H9 (cell line): ENCODE measurements around the gene ATRX. TPM values are rescaled to one million over a fixed set of nuclear protein-coding genes. Genes with fewer than 3 reads are reported as not detected.
A peak's percentile ranks its signal among the peaks of the same experiment; 100 is the strongest.

Experiments
- DNase-seq: peaks from one replicate; pipeline ENCODE4 v3.0.0-alpha.2; 2017
- H2AFZ ChIP-seq: one replicate; pipeline ENCODE4 v1.6.1; 2013; ENCODE audit warnings: mild to moderate bottlenecking, low read length, control low read depth, moderate library complexity
- H2AK5ac ChIP-seq: 2 replicates; pipeline ENCODE4 v1.6.1; 2013; ENCODE audit warnings: low read length, control low read depth, mixed read lengths; ENCODE audit not compliant: insufficient read length
- H2BK120ac ChIP-seq: one replicate; pipeline ENCODE4 v1.6.1; 2013; ENCODE audit warnings: low read depth, mild to moderate bottlenecking, low read length, control low read depth, inconsistent platforms; ENCODE audit not compliant: poor library complexity, severe bottlenecking
- H2BK12ac ChIP-seq: 2 replicates; pipeline ENCODE4 v1.6.1; 2013; ENCODE audit warnings: low read length, control low read depth, mixed read lengths, low read depth; ENCODE audit not compliant: insufficient read length
- H2BK15ac ChIP-seq: 2 replicates; pipeline ENCODE4 v1.6.1; 2013; ENCODE audit warnings: low read depth, low read length, control low read depth
- H2BK20ac ChIP-seq: one replicate; pipeline ENCODE4 v1.6.1; 2013; ENCODE audit warnings: low read depth, mild to moderate bottlenecking, low read length, control low read depth, inconsistent platforms; ENCODE audit not compliant: poor library complexity, severe bottlenecking
- H2BK5ac ChIP-seq: 2 replicates; pipeline ENCODE4 v1.6.1; 2013; ENCODE audit warnings: low read length, control low read depth, mixed read lengths; ENCODE audit not compliant: insufficient read length
- H3K14ac ChIP-seq: 2 replicates; pipeline ENCODE4 v1.6.1; 2013; ENCODE audit warnings: low read length, control low read depth; ENCODE audit not compliant: insufficient read depth
- H3K18ac ChIP-seq: 2 replicates; pipeline ENCODE4 v1.6.1; 2013; ENCODE audit warnings: low read depth, mild to moderate bottlenecking, mixed read lengths, low read length, control low read depth; ENCODE audit not compliant: insufficient read length
- H3K23ac ChIP-seq: 2 replicates; pipeline ENCODE4 v1.6.1; 2013; ENCODE audit warnings: low read length, control low read depth, mixed read lengths, low read depth; ENCODE audit not compliant: insufficient read length
- H3K23me2 ChIP-seq: 2 replicates; pipeline ENCODE4 v1.6.1; 2013; ENCODE audit warnings: low read depth, mild to moderate bottlenecking, mixed read lengths, low read length, control low read depth; ENCODE audit not compliant: insufficient read length, poor library complexity, severe bottlenecking
- H3K27ac ChIP-seq: 2 replicates; pipeline ENCODE4 v1.5.1; 2013; ENCODE audit warnings: low read length, control low read depth, mixed read lengths, low read depth; ENCODE audit not compliant: insufficient read length
- H3K27me3 ChIP-seq: 2 replicates; pipeline ENCODE4 v1.6.1; 2013; ENCODE audit warnings: low read length, control low read depth, inconsistent platforms; ENCODE audit not compliant: insufficient read depth
- H3K4ac ChIP-seq: 2 replicates; pipeline ENCODE4 v1.6.1; 2013; ENCODE audit warnings: low read depth, mild to moderate bottlenecking, control low read depth, inconsistent platforms, low read length, moderate library complexity
- H3K4me1 ChIP-seq: 2 replicates; pipeline ENCODE4 v1.6.1; 2013; ENCODE audit warnings: low read length, control low read depth, inconsistent platforms; ENCODE audit not compliant: insufficient read depth
- H3K4me2 ChIP-seq: 2 replicates; pipeline ENCODE4 v1.6.1; 2013; ENCODE audit warnings: low read length, control low read depth, mixed read lengths; ENCODE audit not compliant: insufficient read length, insufficient read depth
- H3K56ac ChIP-seq: 2 replicates; pipeline ENCODE4 v1.6.1; 2013; ENCODE audit warnings: low read depth, mild to moderate bottlenecking, mixed read lengths, low read length, control low read depth; ENCODE audit not compliant: insufficient read length
- H3K79me1 ChIP-seq: 2 replicates; pipeline ENCODE4 v1.6.1; 2013; ENCODE audit warnings: low read depth, mild to moderate bottlenecking, moderate library complexity, low read length, control low read depth, inconsistent platforms; ENCODE audit not compliant: insufficient read depth, poor library complexity, severe bottlenecking
- H3K79me2 ChIP-seq: 2 replicates; pipeline ENCODE4 v1.6.1; 2013; ENCODE audit warnings: low read length, control low read depth, inconsistent platforms; ENCODE audit not compliant: insufficient read depth
- H3K9ac ChIP-seq: 2 replicates; pipeline ENCODE4 v1.6.1; 2013; ENCODE audit warnings: low read length, control low read depth, mixed read lengths; ENCODE audit not compliant: insufficient read length; ENCODE audit errors: extremely low read depth
- H3K9me3 ChIP-seq: one replicate; pipeline ENCODE4 v1.6.1; 2013; ENCODE audit warnings: low read depth, low read length, inconsistent platforms; ENCODE audit not compliant: control insufficient read depth
- H3T11ph ChIP-seq: one replicate; pipeline ENCODE4 v1.6.1; 2013; ENCODE audit warnings: mild to moderate bottlenecking, low read length, control low read depth, inconsistent platforms
- H4K20me1 ChIP-seq: one replicate; pipeline ENCODE4 v1.6.1; 2013; ENCODE audit not compliant: control insufficient read depth, insufficient read length, insufficient read depth
- H4K5ac ChIP-seq: 2 replicates; pipeline ENCODE4 v1.6.1; 2013; ENCODE audit warnings: low read depth, mild to moderate bottlenecking, mixed read lengths, low read length, control low read depth; ENCODE audit not compliant: insufficient read length
- H4K8ac ChIP-seq: replicated peaks from 2 replicates; pipeline ENCODE4 v1.6.1; 2013; ENCODE audit warnings: low read length, control low read depth, mixed read lengths, low read depth; ENCODE audit not compliant: insufficient read length
- H4K91ac ChIP-seq: 2 replicates; pipeline ENCODE4 v1.6.1; 2013; ENCODE audit warnings: low read depth, mild to moderate bottlenecking, moderate library complexity, mixed read lengths, low read length, control low read depth; ENCODE audit not compliant: insufficient read length
- H3K27ac Mint-ChIP-seq, 3 experiments: 2 replicates in 2 of 3; 3 replicates in 1 of 3; pipeline ENCODE4 v1.8.0; 2020 to 2021; ENCODE audit warnings: mixed read lengths in 3 of 3, mild to moderate bottlenecking in 1 of 3, moderate library complexity in 1 of 3
- H3K27me3 Mint-ChIP-seq: 2 replicates; pipeline ENCODE4 v1.8.0; 2021; ENCODE audit warnings: low read depth, mild to moderate bottlenecking, moderate library complexity, mixed read lengths
- H3K36me3 Mint-ChIP-seq, 3 experiments: 2 replicates in 2 of 3; 3 replicates in 1 of 3; pipeline ENCODE4 v1.8.0; 2020 to 2021; ENCODE audit warnings: low read depth in 3 of 3, mixed read lengths in 3 of 3; ENCODE audit not compliant: insufficient read depth in 1 of 3
- H3K4me1 Mint-ChIP-seq, 2 experiments: 2 replicates each; pipeline ENCODE4 v1.8.0; 2020; ENCODE audit warnings: mixed read lengths in 2 of 2
- H3K4me3 Mint-ChIP-seq, 2 experiments: 2 replicates in 1 of 2; 3 replicates in 1 of 2; pipeline ENCODE4 v1.8.0; 2020 to 2021; ENCODE audit warnings: mild to moderate bottlenecking in 2 of 2, mixed read lengths in 2 of 2, moderate library complexity in 1 of 2
- H3K9me3 Mint-ChIP-seq, 2 experiments: 2 replicates in 1 of 2; 3 replicates in 1 of 2; pipeline ENCODE4 v1.8.0; 2020; ENCODE audit warnings: mild to moderate bottlenecking in 2 of 2, mixed read lengths in 2 of 2, moderate library complexity in 1 of 2
- CTCF ChIP-seq: fragments of 200-600 bp; sonication (generic); conservative IDR thresholded peaks from 3 replicates; pipeline ENCODE4 v1.8.0; 2021; ENCODE audit warnings: antibody characterized with exemption, mild to moderate bottlenecking
- WGBS: extraction: QIAGEN DNeasy Blood & Tissue Kit; methylation state at CpG from one replicate; pipeline ENCODE4 v1.1.7; 2013; ENCODE audit warnings: missing lambda C conversion rate, low lambda C conversion rate, mixed read lengths; ENCODE audit not compliant: insufficient read length; ENCODE audit errors: extremely low coverage; 5-methylcytosine and 5-hydroxymethylcytosine counted together
- total RNA-seq: library from RNA; stranded (reverse); gene quantifications from 2 replicates; pipeline ENCODE4 v1.2.1, GENCODE V29; 2021

ATRX gene
- total RNA-seq, 1 experiment from 2014 or later: 76.0 TPM

GRCh38 chrX:77493677-77494553, 292.1 kb downstream of the ATRX start:
- no peaks in the 10 kb centered on the region for H3K79me1 ChIP-seq
- H2BK120ac ChIP-seq: no peak overlapping the region
- H2BK15ac ChIP-seq: no peak overlapping the region
- no peak overlapping the region for H3K4me2 ChIP-seq
- no peak overlapping the region for H2AFZ ChIP-seq
- H4K20me1 ChIP-seq: no peaks in the 10 kb centered on the region
- no peak overlapping the region for H4K91ac ChIP-seq
- H3K27me3 Mint-ChIP-seq: no peaks in the 10 kb centered on the region; the same call in 1 of the 2 replicates
- no peak overlapping the region for H2BK5ac ChIP-seq
- no peak overlapping the region for H3K4ac ChIP-seq
- peaks cover 0 to 8% (median 8%) of the 10 kb centered on the region in 3 experiments; a peak in 4 of 7 replicates for H3K36me3 Mint-ChIP-seq
- peaks cover 3% of the 10 kb centered on the region for H3K23me2 ChIP-seq
- H3K4me1 Mint-ChIP-seq: peaks cover 9 to 10% of the 10 kb centered on the region in 2 experiments
- TF ChIP-seq CTCF: no peak
- H2AK5ac ChIP-seq: no peak overlapping the region
- H4K5ac ChIP-seq: no peak overlapping the region
- H3K18ac ChIP-seq: peak overlapping the region; percentile 30
- H3K79me2 ChIP-seq: no peaks in the 10 kb centered on the region
- peak overlapping the region in 1 of 2 experiments; percentile 40; a peak in 2 of 5 replicates for H3K4me3 Mint-ChIP-seq
- no CpG with 5 or more reads among the region's 20 CpGs for WGBS
- H3K27ac ChIP-seq: no peak overlapping the region
- H3K14ac ChIP-seq: 0 out of 2 replicates have a peak overlapping the region, but pooled peaks have one; percentile 8
- no peak overlapping the region for H3K23ac ChIP-seq
- no peaks in the 10 kb centered on the region for H3K27me3 ChIP-seq
- H3T11ph ChIP-seq: no peak overlapping the region
- H4K8ac ChIP-seq: no peak overlapping the region
- no peak overlapping the region for H2BK12ac ChIP-seq
- no peak overlapping the region for H3K9ac ChIP-seq
- no peak overlapping the region for H3K56ac ChIP-seq
- H3K9me3 Mint-ChIP-seq: peaks cover 69 to 74% of the 10 kb centered on the region in 2 experiments
- peak; percentile 85 for DNase-seq
- peak overlapping the region in 2 of 3 experiments; percentile 63 to 84; a peak in 3 of 7 replicates for H3K27ac Mint-ChIP-seq
- no peak overlapping the region for H2BK20ac ChIP-seq
- no peaks in the 10 kb centered on the region for H3K9me3 ChIP-seq
- no peaks in the 10 kb centered on the region for H3K4me1 ChIP-seq
